GM12891 (cell line): ENCODE results near the gene EEFSEC.

Source experiments
- PAX5 ChIP-seq: IDR thresholded peaks from 2 replicates; pipeline ENCODE4 v1.6.1; 2011; ENCODE audit warnings: low read length, moderate library complexity, mild to moderate bottlenecking; ENCODE audit not compliant: insufficient read depth, severe bottlenecking
- POLR2A ChIP-seq: IDR thresholded peaks from 2 replicates; pipeline ENCODE4 v1.6.1; 2011; ENCODE audit warnings: low read depth, low read length, control low read depth
- POU2F2 ChIP-seq: IDR thresholded peaks from 2 replicates; pipeline ENCODE4 v1.6.1; 2011; ENCODE audit warnings: low read depth, mild to moderate bottlenecking, control low read depth, low read length, moderate library complexity
- SPI1 ChIP-seq: IDR thresholded peaks from 2 replicates; pipeline ENCODE4 v1.6.1; 2011; ENCODE audit warnings: low read depth, low read length, control low read depth

- TF ChIP-seq PAX5 (no peak), POLR2A (no peak), POU2F2 (no peak), SPI1 (no peak)
Observed at GRCh38 chr3:128421439-128421836, 268.2 kb downstream of the EEFSEC start.
